H1 (cell line): ENCODE data around the gene SLC30A10. TPM values are rescaled to one million over a fixed set of nuclear protein-coding genes. Genes with fewer than 3 reads are reported as not detected.
"Not testable (repeated sequence)": the region's sequence is repeated elsewhere in the genome, so short reads cannot be mapped to it uniquely, and the experiment has no call there.

Experiments
- CTCF ChIA-PET: fragments of 300-600 bp; sonication (Branson Sonifier 250); formaldehyde crosslinking; loops from one replicate; lab custom pipeline; 2021; ENCODE audit not compliant: partially characterized antibody; lab: Charles Lee
- POLR2A ChIA-PET: fragments of 300-600 bp; sonication (Branson Sonifier 250); formaldehyde crosslinking; loops from one replicate; lab custom pipeline; 2021; ENCODE audit warnings: inconsistent platforms; ENCODE audit not compliant: partially characterized antibody; lab: Charles Lee
- DNase-seq, 2 experiments: peaks; one replicate each; pipeline versions ENCODE4 v3.0.0 to v3.0.0-alpha.2; 2010 to 2022; ENCODE audit warnings: low spot score in 2 of 2, low read depth in 1 of 2, mixed read lengths in 1 of 2
- FAIRE-seq: peaks from 2 replicates; lab custom pipeline; 2011; peaks lifted over from hg19 to GRCh38; lab: Jason Lieb, UNC
- H2AFZ ChIP-seq: 2 replicates; pipeline ENCODE4 v1.8.1; 2012; ENCODE audit warnings: low read length, inconsistent platforms
- H2AK5ac ChIP-seq: 2 replicates; pipeline ENCODE4 v1.6.1; 2013; ENCODE audit warnings: low read depth, low read length
- H2BK120ac ChIP-seq: replicated peaks from 2 replicates; pipeline ENCODE3; 2013; ENCODE audit warnings: low read depth, low read length, inconsistent platforms
- H2BK12ac ChIP-seq: 2 replicates; pipeline ENCODE4 v1.6.1; 2013; ENCODE audit warnings: low read depth, low read length
- H2BK15ac ChIP-seq: 2 replicates; pipeline ENCODE4 v1.6.1; 2013; ENCODE audit warnings: low read length
- H2BK20ac ChIP-seq: 2 replicates; pipeline ENCODE4 v1.6.1; 2013; ENCODE audit warnings: low read length
- H2BK5ac ChIP-seq: 2 replicates; pipeline ENCODE4 v1.6.1; 2013; ENCODE audit warnings: low read depth, low read length
- H3K14ac ChIP-seq: 2 replicates; pipeline ENCODE4 v1.6.1; 2013; ENCODE audit warnings: inconsistent platforms; ENCODE audit not compliant: insufficient read length
- H3K18ac ChIP-seq: 2 replicates; pipeline ENCODE4 v1.6.1; 2013; ENCODE audit warnings: low read length; ENCODE audit errors: extremely low read depth
- H3K23ac ChIP-seq: 2 replicates; pipeline ENCODE4 v1.6.1; 2013; ENCODE audit warnings: inconsistent platforms; ENCODE audit not compliant: insufficient read length
- H3K23me2 ChIP-seq: 2 replicates; pipeline ENCODE4 v1.6.1; 2013; ENCODE audit warnings: low read depth, low read length
- H3K27ac ChIP-seq: 2 replicates; pipeline ENCODE4 v1.6.1; 2011; ENCODE audit warnings: low read depth, low read length, inconsistent platforms
- H3K27me3 ChIP-seq, 4 experiments: replicated peaks in 1 of 4; 1 replicate in 1 of 4; 2 replicates in 3 of 4; pipeline versions ENCODE4 v1.6.1 to v1.8.1; 2011 to 2013; ENCODE audit warnings: low read length in 3 of 4, mild to moderate bottlenecking in 3 of 4, inconsistent platforms in 2 of 4, mixed read lengths in 2 of 4, moderate library complexity in 1 of 4; ENCODE audit not compliant: control insufficient read depth in 3 of 4, insufficient read depth in 3 of 4; ENCODE audit errors: extremely low read depth in 1 of 4
- H3K36me3 ChIP-seq, 4 experiments: 2 replicates each; pipeline versions ENCODE4 v1.6.1 to v1.8.1; 2011 to 2013; ENCODE audit warnings: mild to moderate bottlenecking in 4 of 4, low read length in 3 of 4, moderate library complexity in 2 of 4, control low read depth in 1 of 4, inconsistent platforms in 1 of 4; ENCODE audit not compliant: insufficient read depth in 4 of 4, control insufficient read depth in 2 of 4
- H3K4ac ChIP-seq: replicated peaks from 2 replicates; pipeline ENCODE3; 2013; ENCODE audit warnings: low read length, low read depth, mixed read lengths, inconsistent platforms; ENCODE audit not compliant: insufficient read length
- H3K4me1 ChIP-seq, 4 experiments: replicated peaks in 1 of 4; 1 replicate in 1 of 4; 2 replicates in 3 of 4; pipeline versions ENCODE4 v1.6.1 to v1.8.1; 2011 to 2013; ENCODE audit warnings: low read length in 3 of 4, inconsistent platforms in 2 of 4, mixed read lengths in 1 of 4; ENCODE audit not compliant: insufficient read depth in 4 of 4, control insufficient read depth in 3 of 4
- H3K4me2 ChIP-seq, 2 experiments: 2 replicates each; pipeline versions ENCODE4 v1.6.1 to v1.8.1; 2011 to 2013; ENCODE audit warnings: low read depth in 2 of 2, low read length in 2 of 2, control low read depth in 1 of 2, inconsistent platforms in 1 of 2, mild to moderate bottlenecking in 1 of 2; ENCODE audit not compliant: insufficient read depth in 1 of 2
- H3K4me3 ChIP-seq, 4 experiments: fragments of 200-600, 300-600 bp in 1 of 4; sonication (generic), shearing (Covaris generic), sonication (Bioruptor Twin) in 1 of 4; 2 replicates each; pipeline versions ENCODE4 v1.5.1 to v1.8.1; 2011 to 2016; ENCODE audit warnings: low read length in 4 of 4, low read depth in 3 of 4, control low read depth in 2 of 4, inconsistent platforms in 2 of 4, mild to moderate bottlenecking in 2 of 4, mixed read lengths in 1 of 4, moderate library complexity in 1 of 4; ENCODE audit not compliant: insufficient read depth in 2 of 4; ENCODE audit errors: extremely low read depth in 1 of 4
- H3K56ac ChIP-seq: replicated peaks from 2 replicates; pipeline ENCODE3; 2013; ENCODE audit warnings: low read depth, mild to moderate bottlenecking, mixed read lengths, low read length, inconsistent platforms; ENCODE audit not compliant: insufficient read length
- H3K79me1 ChIP-seq: 2 replicates; pipeline ENCODE4 v1.6.1; 2013; ENCODE audit warnings: low read depth, low read length, control low read depth
- H3K79me2 ChIP-seq, 2 experiments: 2 replicates each; pipeline versions ENCODE4 v1.6.1 to v1.8.1; 2012 to 2013; ENCODE audit warnings: low read length in 2 of 2, mild to moderate bottlenecking in 2 of 2, inconsistent platforms in 1 of 2; ENCODE audit not compliant: insufficient read depth in 2 of 2, control insufficient read depth in 1 of 2
- H3K9ac ChIP-seq, 4 experiments: replicated peaks in 1 of 4; 1 replicate in 1 of 4; 2 replicates in 3 of 4; pipeline versions ENCODE4 v1.6.1 to v1.8.1; 2011 to 2013; ENCODE audit warnings: low read depth in 3 of 4, low read length in 3 of 4, control low read depth in 2 of 4, mild to moderate bottlenecking in 2 of 4, moderate library complexity in 2 of 4, inconsistent platforms in 1 of 4; ENCODE audit errors: extremely low read depth in 1 of 4
- H3K9me3 ChIP-seq, 2 experiments: 2 replicates each; pipeline versions ENCODE4 v1.6.1 to v1.8.1; 2012 to 2013; ENCODE audit warnings: mild to moderate bottlenecking in 2 of 2, moderate library complexity in 2 of 2, control low read depth in 1 of 2, inconsistent platforms in 1 of 2, low read depth in 1 of 2, low read length in 1 of 2, mixed read lengths in 1 of 2; ENCODE audit not compliant: insufficient read depth in 2 of 2
- H4K20me1 ChIP-seq, 2 experiments: replicated peaks in 1 of 2; 2 replicates each; pipeline versions ENCODE3 to v1.8.1; 2011 to 2013; ENCODE audit warnings: inconsistent platforms in 2 of 2, low read length in 2 of 2, mild to moderate bottlenecking in 1 of 2; ENCODE audit not compliant: insufficient read depth in 2 of 2, control insufficient read depth in 1 of 2
- H4K5ac ChIP-seq: 2 replicates; pipeline ENCODE4 v1.6.1; 2013; ENCODE audit warnings: low read length, low read depth, mixed read lengths, inconsistent platforms; ENCODE audit not compliant: insufficient read length
- H4K8ac ChIP-seq: 2 replicates; pipeline ENCODE4 v1.8.0; 2013; ENCODE audit warnings: mild to moderate bottlenecking, moderate library complexity, low read length, inconsistent platforms; ENCODE audit not compliant: insufficient read depth; ENCODE audit errors: extremely low read depth
- H4K91ac ChIP-seq: replicated peaks from 2 replicates; pipeline ENCODE3; 2013; ENCODE audit warnings: low read length, mixed read lengths, inconsistent platforms; ENCODE audit not compliant: insufficient read length
- WGBS, 2 experiments: shearing (Covaris generic) in 1 of 2; methylation state at CpG; one replicate each; pipeline versions ENCODE4 v1.1.6 to v1.1.7; 2013 to 2015; ENCODE audit warnings: low lambda C conversion rate in 2 of 2, mixed read lengths in 2 of 2, inconsistent platforms in 1 of 2, low coverage in 1 of 2, missing lambda C conversion rate in 1 of 2; ENCODE audit not compliant: insufficient replicate concordance in 2 of 2, insufficient coverage in 1 of 2, insufficient read length in 1 of 2; ENCODE audit errors: extremely low coverage in 1 of 2, missing lambda C conversion rate in 1 of 2; 5-methylcytosine and 5-hydroxymethylcytosine counted together
- polyA plus RNA-seq, 7 experiments: library from polyadenylated mRNA; depleted of rRNA in 3 of 7; stranded (reverse) in 5 of 7; unstranded in 2 of 7; fragments of >200 nt in 5 of 7; fragments of 200-250 nt in 2 of 7; gene quantifications; 1 replicate in 5 of 7; 2 replicates in 1 of 7; 4 replicates in 1 of 7; pipeline versions ENCODE4 v1.2.1 to v1.2.3, GENCODE V29; 2011 to 2013; ENCODE audit warnings: missing spikeins in 2 of 7, mixed read lengths in 2 of 7
- small RNA-seq: library from polyadenylated mRNA; stranded (forward); fragments of <200 nt; extraction: miRNeasy Mini kit (QIAGEN cat#:217004); gene quantifications from one replicate; pipeline ENCODE3, GENCODE V24; 2013; ENCODE audit not compliant: insufficient read depth
- total RNA-seq: library from RNA; stranded (reverse); fragmentation: NEBNext Ultra II Directional; extraction: Animal tissue kit (Norgen Biotek cat#: 25700); gene quantifications from 2 replicates; pipeline ENCODE4 v1.2.1, GENCODE V29; 2021

SLC30A10 gene
- total and polyA plus RNA-seq, 2 of the 8 experiments (the other 6 are each of a cell fraction or from before 2014, with no cell fraction given) = 0.23 to 0.61 TPM

DNA sequence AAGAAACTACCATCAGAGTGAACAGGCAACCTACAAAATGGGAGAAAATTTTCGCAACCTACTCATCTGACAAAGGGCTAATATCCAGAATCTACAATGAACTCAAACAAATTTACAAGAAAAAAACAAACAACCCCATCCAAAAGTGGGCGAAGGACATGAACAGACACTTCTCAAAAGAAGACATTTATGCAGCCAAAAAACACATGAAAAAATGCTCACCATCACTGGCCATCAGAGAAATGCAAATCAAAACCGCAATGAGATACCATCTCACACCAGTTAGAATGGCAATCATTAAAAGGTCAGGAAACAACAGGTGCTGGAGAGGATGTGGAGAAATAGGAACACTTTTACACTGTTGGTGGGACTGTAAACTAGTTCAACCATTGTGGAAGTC, 59.7 kb downstream of the SLC30A10 start:
- H4K8ac ChIP-seq, FAIRE-seq, H3K23me2 ChIP-seq, H2BK12ac ChIP-seq, H3K79me2 ChIP-seq, H3K4me3 ChIP-seq, H2AK5ac ChIP-seq, H3K4ac ChIP-seq, DNase-seq, H4K20me1 ChIP-seq, H3K27me3 ChIP-seq, H2BK15ac ChIP-seq, H3K56ac ChIP-seq, H3K9me3 ChIP-seq, H3K4me1 ChIP-seq, H3K36me3 ChIP-seq, H3K14ac ChIP-seq, H3K79me1 ChIP-seq, H3K23ac ChIP-seq, H3K27ac ChIP-seq, H2AFZ ChIP-seq, H2BK5ac ChIP-seq, H2BK120ac ChIP-seq, H3K9ac ChIP-seq, H2BK20ac ChIP-seq, H3K4me2 ChIP-seq, CTCF ChIA-PET, H4K5ac ChIP-seq, H4K91ac ChIP-seq, POLR2A ChIA-PET, H3K18ac ChIP-seq: not testable (repeated sequence)
- WGBS, 2 experiments = no CpG with 5 or more reads among the region's 3 CpGs

Small RNA genes within 50 kb of the gene (small RNA-seq; reads per million reads assigned to genes)
- gene RF00012 = not detected

Other genes starting within 250 kb of the SLC30A10 start
- 169 and 171 TPM in 2 replicates for gene EPRS1, start 117.9 kb upstream of the SLC30A10 start, total RNA-seq
- gene EPRS1, start 117.9 kb upstream of the SLC30A10 start, polyA plus RNA-seq (2011; rRNA removed) = 21.0 and 38.4 TPM in 2 replicates
- 15.2 and 16.3 TPM in 2 replicates for gene BPNT1, start 161.2 kb upstream of the SLC30A10 start, total RNA-seq
- 13.0 and 13.2 TPM in 2 replicates for gene BPNT1, start 161.2 kb upstream of the SLC30A10 start, polyA plus RNA-seq (2011; rRNA removed)
- 69.1 and 69.8 TPM in 2 replicates for gene IARS2, start 165.6 kb upstream of the SLC30A10 start, total RNA-seq
- 12.4 and 15.0 TPM in 2 replicates for gene IARS2, start 165.6 kb upstream of the SLC30A10 start, polyA plus RNA-seq (2011; rRNA removed)